GM21423 (cell line): ENCODE measurements around the gene NF2.

ENCODE experiments used
- ATAC-seq: cut with Tn5 transposase; IDR thresholded peaks from one replicate; pipeline ENCODE4 v1.9.1; 2021; ENCODE audit warnings: mild to moderate bottlenecking, moderate library complexity; ENCODE audit not compliant: unreplicated experiment

The NF2 gene

GRCh38 chr22:29738118-29738815 lies 134.8 kb downstream of the NF2 start:
- no peak for ATAC-seq

- no peak for ATAC-seq
These were observed 136.0 kb downstream of the NF2 start for GRCh38 chr22:29739346-29739875.

- no peak for ATAC-seq
These were observed 136.8 kb downstream of the NF2 start for GRCh38 chr22:29740216-29740615.

GRCh38 chr22:29741926-29742325 lies 138.5 kb downstream of the NF2 start:
- ATAC-seq: no peak

- ATAC-seq: no peak
These were observed 138.9 kb downstream of the NF2 start for GRCh38 chr22:29742326-29742725.

GRCh38 chr22:29744902-29745301 lies 141.5 kb downstream of the NF2 start:
- no peak for ATAC-seq

- ATAC-seq: no peak
These were observed 144.4 kb downstream of the NF2 start for GRCh38 chr22:29747832-29748231.
